ENCODE results near the gene DRC3. TPM values are rescaled to one million over a fixed set of nuclear protein-coding genes. Genes with fewer than 3 reads are reported as not detected.

Gene DRC3
- total and polyA plus RNA-seq, 5 donors from 2014 or later = not detected

- no peak for DNase-seq
- H3K36me3 Mint-ChIP-seq = peaks cover 9% of the 10 kb centered on the region
- no peak overlapping the region for H3K27ac Mint-ChIP-seq
- H3K9me3 Mint-ChIP-seq = no peaks in the 10 kb centered on the region
- Histone ChIP-seq H3K36me3 (ENCODE audit: control insufficient read depth, insufficient read depth, low read length) (peaks cover 21% of the 10 kb centered on the region), H3K27ac (ENCODE audit: insufficient read depth, low read length, poor library complexity, severe bottlenecking) (no peak overlapping the region), H3K4me3 (ENCODE audit: low read depth, low read length) (no peak overlapping the region), H3K27me3 (ENCODE audit: control insufficient read depth, insufficient read depth, low read length) (no peaks in the 10 kb centered on the region), H3K9me3 (ENCODE audit: control insufficient read depth in 2 of 2, low read length in 2 of 2) (no peaks in the 10 kb centered on the region), H3K4me1 (ENCODE audit: control insufficient read depth, insufficient read depth, low read length, poor library complexity, severe bottlenecking) (no peaks in the 10 kb centered on the region)
- ATAC-seq (ENCODE audit: low read depth in 2 of 2) = no peak
- H3K27me3 Mint-ChIP-seq = no peaks in the 10 kb centered on the region
- no peak overlapping the region for H3K4me3 Mint-ChIP-seq
- H3K4me1 Mint-ChIP-seq = peaks cover 0 to under 1% (median 0%) of the 10 kb centered on the region in 4 donors
Measured at GRCh38 chr17:18018411-18018921, 45.8 kb downstream of the DRC3 start.

- Mint-ChIP-seq H3K4me3 (no peak overlapping the region), H3K9me3 (no peaks in the 10 kb centered on the region), H3K4me1 (no peaks in the 10 kb centered on the region), H3K27me3 (no peaks in the 10 kb centered on the region), H3K27ac (no peak overlapping the region), H3K36me3 (peaks cover 17% of the 10 kb centered on the region)
- no peak for ATAC-seq (ENCODE audit: low read depth in 2 of 2)
- Histone ChIP-seq H3K27ac (ENCODE audit: insufficient read depth, low read length, poor library complexity, severe bottlenecking) (no peak overlapping the region), H3K9me3 (ENCODE audit: control insufficient read depth in 2 of 2, low read length in 2 of 2) (no peaks in the 10 kb centered on the region), H3K4me3 (ENCODE audit: low read depth, low read length) (no peak overlapping the region), H3K36me3 (ENCODE audit: control insufficient read depth, insufficient read depth, low read length) (peaks cover 22% of the 10 kb centered on the region), H3K4me1 (ENCODE audit: control insufficient read depth, insufficient read depth, low read length, poor library complexity, severe bottlenecking) (no peaks in the 10 kb centered on the region), H3K27me3 (ENCODE audit: control insufficient read depth, insufficient read depth, low read length) (no peaks in the 10 kb centered on the region)
- DNase-seq = no peak
Measured at GRCh38 chr17:18019838-18020154, 47.1 kb downstream of the DRC3 start.

GRCh38 chr17:18020971-18021370, 48.3 kb downstream of the DRC3 start:
- peaks cover 0 to 4% (median 3%) of the 10 kb centered on the region in 4 donors for H3K4me1 Mint-ChIP-seq
- H3K4me1 ChIP-seq (ENCODE audit: control insufficient read depth, insufficient read depth, low read length, poor library complexity, severe bottlenecking) = peaks cover 9% of the 10 kb centered on the region
- peaks cover 14% of the 10 kb centered on the region for H3K36me3 ChIP-seq (ENCODE audit: control insufficient read depth, insufficient read depth, low read length)
- H3K27ac ChIP-seq (ENCODE audit: insufficient read depth, low read length, poor library complexity, severe bottlenecking) = no peak overlapping the region
- no peaks in the 10 kb centered on the region for H3K9me3 Mint-ChIP-seq
- H3K4me3 ChIP-seq (ENCODE audit: low read depth, low read length) = no peak overlapping the region
- no peak for ATAC-seq (ENCODE audit: low read depth in 2 of 2)
- DNase-seq = no peak
- no peak overlapping the region for H3K27ac Mint-ChIP-seq
- H3K27me3 ChIP-seq (ENCODE audit: control insufficient read depth, insufficient read depth, low read length) = no peaks in the 10 kb centered on the region
- no peak overlapping the region for H3K4me3 Mint-ChIP-seq
- H3K9me3 ChIP-seq (ENCODE audit: control insufficient read depth in 2 of 2, low read length in 2 of 2) = no peaks in the 10 kb centered on the region
- no peaks in the 10 kb centered on the region for H3K27me3 Mint-ChIP-seq
- peaks cover 21% of the 10 kb centered on the region for H3K36me3 Mint-ChIP-seq

- Histone ChIP-seq H3K4me3 (ENCODE audit: low read depth, low read length) (no peak overlapping the region), H3K4me1 (ENCODE audit: control insufficient read depth, insufficient read depth, low read length, poor library complexity, severe bottlenecking) (peaks cover 12% of the 10 kb centered on the region), H3K27ac (ENCODE audit: insufficient read depth, low read length, poor library complexity, severe bottlenecking) (no peak overlapping the region), H3K27me3 (ENCODE audit: control insufficient read depth, insufficient read depth, low read length) (no peaks in the 10 kb centered on the region), H3K9me3 (ENCODE audit: control insufficient read depth in 2 of 2, low read length in 2 of 2) (no peaks in the 10 kb centered on the region), H3K36me3 (ENCODE audit: control insufficient read depth, insufficient read depth, low read length) (peaks cover 17% of the 10 kb centered on the region)
- H3K27me3 Mint-ChIP-seq = no peaks in the 10 kb centered on the region
- peaks cover 0 to 4% (median 3%) of the 10 kb centered on the region in 4 donors for H3K4me1 Mint-ChIP-seq
- no peak for ATAC-seq (ENCODE audit: low read depth in 2 of 2)
- H3K9me3 Mint-ChIP-seq = no peaks in the 10 kb centered on the region
- DNase-seq = no peak
- peaks cover 21% of the 10 kb centered on the region for H3K36me3 Mint-ChIP-seq
- H3K27ac Mint-ChIP-seq = no peak overlapping the region
- H3K4me3 Mint-ChIP-seq = no peak overlapping the region
Measured at GRCh38 chr17:18021372-18021771, 48.7 kb downstream of the DRC3 start.

- Mint-ChIP-seq H3K27ac (peak overlapping the region in 1 of 3 donors; percentile 65), H3K4me3 (peak overlapping the region in 1 of 4 donors; percentile 68), H3K36me3 (peaks cover 18% of the 10 kb centered on the region), H3K9me3 (no peaks in the 10 kb centered on the region), H3K27me3 (no peaks in the 10 kb centered on the region), H3K4me1 (peaks cover 0 to 4% (median 3%) of the 10 kb centered on the region in 4 donors)
- Histone ChIP-seq H3K27me3 (ENCODE audit: control insufficient read depth, insufficient read depth, low read length) (no peaks in the 10 kb centered on the region), H3K36me3 (ENCODE audit: control insufficient read depth, insufficient read depth, low read length) (peaks cover 26% of the 10 kb centered on the region), H3K27ac (ENCODE audit: insufficient read depth, low read length, poor library complexity, severe bottlenecking) (no peak overlapping the region), H3K9me3 (ENCODE audit: control insufficient read depth in 2 of 2, low read length in 2 of 2) (no peaks in the 10 kb centered on the region), H3K4me3 (ENCODE audit: low read depth, low read length) (no peak overlapping the region), H3K4me1 (ENCODE audit: control insufficient read depth, insufficient read depth, low read length, poor library complexity, severe bottlenecking) (peaks cover 12% of the 10 kb centered on the region)
- peak in 1 of 3 donors; percentile 56 for DNase-seq
- peak in 1 of 2 donors; percentile 77 for ATAC-seq (ENCODE audit: low read depth in 2 of 2)
Measured at GRCh38 chr17:18025241-18025944, 52.7 kb downstream of the DRC3 start.

GRCh38 chr17:18025945-18026776, 53.5 kb downstream of the DRC3 start:
- Mint-ChIP-seq H3K27me3 (no peaks in the 10 kb centered on the region), H3K4me3 (no peak overlapping the region), H3K27ac (peak overlapping the region in 1 of 3 donors; percentile 58), H3K4me1 (peaks cover 0 to 4% (median 3%) of the 10 kb centered on the region in 4 donors), H3K36me3 (peaks cover 18% of the 10 kb centered on the region), H3K9me3 (no peaks in the 10 kb centered on the region)
- Histone ChIP-seq H3K27me3 (ENCODE audit: control insufficient read depth, insufficient read depth, low read length) (no peaks in the 10 kb centered on the region), H3K9me3 (ENCODE audit: control insufficient read depth in 2 of 2, low read length in 2 of 2) (no peaks in the 10 kb centered on the region), H3K36me3 (ENCODE audit: control insufficient read depth, insufficient read depth, low read length) (peaks cover 21% of the 10 kb centered on the region), H3K4me1 (ENCODE audit: control insufficient read depth, insufficient read depth, low read length, poor library complexity, severe bottlenecking) (peaks cover 12% of the 10 kb centered on the region), H3K4me3 (ENCODE audit: low read depth, low read length) (no peak overlapping the region), H3K27ac (ENCODE audit: insufficient read depth, low read length, poor library complexity, severe bottlenecking) (no peak overlapping the region)
- ATAC-seq (ENCODE audit: low read depth in 2 of 2) (no peak), DNase-seq (no peak)

GRCh38 chr17:18027280-18027679, 54.6 kb downstream of the DRC3 start:
- Mint-ChIP-seq H3K4me1 (peaks cover under 1 to 4% (median 3%) of the 10 kb centered on the region in 4 donors), H3K36me3 (peaks cover 18% of the 10 kb centered on the region), H3K27ac (no peak overlapping the region), H3K4me3 (no peak overlapping the region), H3K27me3 (no peaks in the 10 kb centered on the region), H3K9me3 (no peaks in the 10 kb centered on the region)
- Histone ChIP-seq H3K27me3 (ENCODE audit: control insufficient read depth, insufficient read depth, low read length) (no peaks in the 10 kb centered on the region), H3K36me3 (ENCODE audit: control insufficient read depth, insufficient read depth, low read length) (peaks cover 16% of the 10 kb centered on the region), H3K4me1 (ENCODE audit: control insufficient read depth, insufficient read depth, low read length, poor library complexity, severe bottlenecking) (peaks cover 12% of the 10 kb centered on the region), H3K27ac (ENCODE audit: insufficient read depth, low read length, poor library complexity, severe bottlenecking) (no peak overlapping the region), H3K9me3 (ENCODE audit: control insufficient read depth in 2 of 2, low read length in 2 of 2) (no peaks in the 10 kb centered on the region), H3K4me3 (ENCODE audit: low read depth, low read length) (no peak overlapping the region)
- DNase-seq (no peak), ATAC-seq (ENCODE audit: low read depth in 2 of 2) (no peak)

Measured in CD4-positive, CD25-positive, alpha-beta regulatory T cell (primary cell).